B cell (primary cell): Measurements from ENCODE around the gene MSTN. TPM values are rescaled to one million over a fixed set of nuclear protein-coding genes. Genes with fewer than 3 reads are reported as not detected.

Experiments used
- ATAC-seq: fragments of 200-7000 bp; cut with Tn5 transposase; one replicate; pipeline ENCODE4 v1.10.0; 2021; ENCODE audit warnings: low read depth, mild to moderate bottlenecking, moderate number of reproducible peaks, moderate library complexity
- CTCF ChIA-PET: fragments of 350-600 bp; sonication (Branson Sonifier 250); formaldehyde crosslinking; loops from one replicate; lab custom pipeline; 2021; ENCODE audit warnings: antibody characterized with exemption, inconsistent platforms; lab: Charles Lee
- POLR2A ChIA-PET: fragments of 350-600 bp; sonication (Branson Sonifier 250); formaldehyde crosslinking; loops from one replicate; lab custom pipeline; 2021; ENCODE audit warnings: antibody characterized with exemption; lab: Charles Lee
- DNase-seq: peaks from one replicate; pipeline ENCODE4 v3.0.0; 2013
- H2AFZ ChIP-seq: 2 replicates; pipeline ENCODE4 v1.6.1; 2012; ENCODE audit warnings: mild to moderate bottlenecking, low read depth, low read length; ENCODE audit not compliant: insufficient read depth, poor library complexity, severe bottlenecking
- H3K27ac ChIP-seq, 2 donors: 1 replicate in 1 of 2; 2 replicates in 1 of 2; pipeline ENCODE4 v1.5.1; 2012 to 2013; ENCODE audit warnings: low read length in 2 of 2, mild to moderate bottlenecking in 2 of 2, moderate library complexity in 1 of 2
- H3K27me3 ChIP-seq, 4 experiments: fragments of 200-600 bp in 1 of 4; sonication (generic) in 1 of 4; replicated peaks in 1 of 4; 1 replicate in 2 of 4; 2 replicates in 2 of 4; pipeline versions ENCODE4 v1.6.1 to v1.7.0; 2013 to 2016; ENCODE audit warnings: low read length in 3 of 4, mild to moderate bottlenecking in 2 of 4, mixed read lengths in 1 of 4, moderate library complexity in 1 of 4; ENCODE audit not compliant: insufficient read depth in 4 of 4, control insufficient read depth in 3 of 4; ENCODE audit errors: control extremely low read depth in 1 of 4
- H3K36me3 ChIP-seq, 2 experiments: replicated peaks in 1 of 2; 1 replicate in 1 of 2; 2 replicates in 1 of 2; pipeline versions ENCODE4 v1.6.1 to v1.7.1; 2013; ENCODE audit warnings: low read length in 1 of 2; ENCODE audit not compliant: insufficient read depth in 2 of 2, control insufficient read depth in 1 of 2; ENCODE audit errors: control extremely low read depth in 1 of 2, extremely low read depth in 1 of 2
- H3K4me1 ChIP-seq, 2 donors: fragments of 200-600 bp in 1 of 2; sonication (generic) in 1 of 2; 1 replicate in 1 of 2; 2 replicates in 1 of 2; pipeline versions ENCODE4 v1.5.1 to v1.6.1; 2013 to 2017; ENCODE audit warnings: low read length in 2 of 2; ENCODE audit not compliant: control insufficient read depth in 2 of 2, insufficient read depth in 2 of 2
- H3K4me2 ChIP-seq: replicated peaks from 2 replicates; pipeline ENCODE3; 2012; ENCODE audit warnings: mild to moderate bottlenecking, low read depth, low read length; ENCODE audit not compliant: poor library complexity, severe bottlenecking
- H3K4me3 ChIP-seq, 5 experiments: fragments of 200-600 bp in 1 of 5; sonication (generic) in 1 of 5; 1 replicate in 3 of 5; 2 replicates in 2 of 5; pipeline versions ENCODE4 v1.5.1 to v1.7.0; 2011 to 2016; ENCODE audit warnings: low read length in 4 of 5, mild to moderate bottlenecking in 4 of 5, low read depth in 2 of 5, control low read depth in 1 of 5, moderate library complexity in 1 of 5; ENCODE audit not compliant: insufficient read depth in 1 of 5; ENCODE audit errors: control extremely low read depth in 1 of 5, extremely low read depth in 1 of 5
- H3K79me2 ChIP-seq: fragments of 200-600 bp; sonication (generic); one replicate; pipeline ENCODE4 v1.6.0; 2016; ENCODE audit warnings: low read length; ENCODE audit not compliant: control insufficient read depth, insufficient read depth
- H3K9ac ChIP-seq: fragments of 200-600 bp; sonication (generic); 2 replicates; pipeline ENCODE4 v1.6.1; 2017; ENCODE audit warnings: mild to moderate bottlenecking, low read length, moderate library complexity
- H3K9me3 ChIP-seq, 3 donors: one replicate each; pipeline versions ENCODE4 v1.6.1 to v1.7.1; 2013; ENCODE audit warnings: low read length in 2 of 3; ENCODE audit not compliant: control insufficient read depth in 2 of 3, insufficient read depth in 1 of 3; ENCODE audit errors: control extremely low read depth in 1 of 3
- H4K20me1 ChIP-seq: 2 replicates; pipeline ENCODE4 v1.6.0; 2012; ENCODE audit warnings: mild to moderate bottlenecking, low read length; ENCODE audit not compliant: insufficient read depth, control insufficient read depth, poor library complexity, severe bottlenecking
- H3K27ac Mint-ChIP-seq: one replicate; pipeline ENCODE4 v1.8.0; 2021; ENCODE audit warnings: mixed read lengths
- H3K27me3 Mint-ChIP-seq: one replicate; pipeline ENCODE4 v1.8.0; 2021; ENCODE audit warnings: mixed read lengths
- H3K4me1 Mint-ChIP-seq: one replicate; pipeline ENCODE4 v1.8.0; 2021; ENCODE audit warnings: mixed read lengths
- H3K4me3 Mint-ChIP-seq: one replicate; pipeline ENCODE4 v1.8.0; 2021; ENCODE audit warnings: mixed read lengths
- H3K9me3 Mint-ChIP-seq: one replicate; pipeline ENCODE4 v1.8.0; 2022; ENCODE audit warnings: mixed read lengths; ENCODE audit not compliant: insufficient read depth
- EZH2 ChIP-seq: IDR thresholded peaks from 2 replicates; pipeline ENCODE4 v1.6.1; 2012; ENCODE audit warnings: borderline replicate concordance, low read depth, mild to moderate bottlenecking, moderate library complexity, low read length; ENCODE audit not compliant: insufficient read depth, poor library complexity, severe bottlenecking
- WGBS: methylation state at CpG from one replicate; pipeline ENCODE4 v1.1.5; 2013; ENCODE audit warnings: missing lambda C conversion rate; ENCODE audit not compliant: insufficient coverage; 5-methylcytosine and 5-hydroxymethylcytosine counted together
- intact Hi-C: fragments of 100-400 bp; cut with micrococcal nuclease; formaldehyde crosslinking; loops from one replicate; pipeline ENCODE4 v1.10.0; 2022
- polyA plus RNA-seq: library from polyadenylated mRNA; depleted of rRNA; stranded (reverse); fragments of >200 nt; gene quantifications from 2 replicates; pipeline ENCODE4 v1.2.3, GENCODE V29; 2012
- total RNA-seq, 2 donors: library from RNA; stranded (reverse); fragments of 120-200 nt in 1 of 2; gene quantifications; 1 replicate in 1 of 2; 2 replicates in 1 of 2; pipeline versions ENCODE4 v1.2.3 to v1.2.4, GENCODE V29; 2013 to 2022
- TF ChIP-seq, protein P1 (sequence below): fragments of 200-600 bp; IDR thresholded peaks from one replicate; pipeline ENCODE4 v1.8.0; 2022; ENCODE audit warnings: antibody characterized with exemption, mild to moderate bottlenecking

Gene MSTN
- total and polyA plus RNA-seq, 2 donors (not counting 1 experiment from before 2014, with no cell fraction given) = 0.07 TPM; not detected in 1

DNA sequence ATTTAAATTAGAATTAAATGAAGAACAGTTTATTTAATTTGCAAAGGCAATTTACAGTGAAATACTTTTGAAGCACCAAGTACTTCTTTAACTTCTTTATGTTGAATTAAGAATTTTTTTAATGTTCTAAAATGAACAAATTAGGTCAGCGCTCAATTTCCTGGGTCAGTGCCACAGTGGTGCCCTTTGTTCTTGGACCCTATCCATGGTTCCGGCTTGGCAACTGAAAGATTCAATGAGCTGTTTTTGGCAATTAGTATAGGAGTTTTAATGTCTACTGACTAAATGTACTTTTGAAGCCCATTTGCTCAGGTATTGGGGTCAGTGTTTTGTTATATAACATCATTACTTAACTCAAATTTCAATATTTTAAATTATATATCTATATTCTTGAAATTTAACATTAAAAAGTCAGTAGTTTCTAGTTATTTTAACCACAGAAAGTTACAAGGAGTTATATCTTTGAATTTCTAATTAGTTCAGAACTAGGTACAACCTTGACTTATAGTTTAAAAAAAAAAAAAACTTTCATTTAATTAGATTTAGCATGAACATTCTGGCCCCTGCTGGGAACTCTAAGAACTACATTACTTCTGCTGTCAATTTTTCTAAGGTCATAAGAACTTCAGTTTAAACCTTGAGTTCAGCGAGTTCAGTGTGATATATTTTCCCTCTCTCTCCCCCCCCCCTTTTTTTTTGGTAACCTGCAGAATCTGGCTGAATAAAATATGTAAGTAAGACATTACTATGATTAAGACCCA lies 7.6 kb upstream of the MSTN start:
- no peak overlapping the region for H3K4me3 ChIP-seq
- Mint-ChIP-seq H3K27me3 (no peaks in the 10 kb centered on the region), H3K4me1 (no peaks in the 10 kb centered on the region), H3K9me3 (no peaks in the 10 kb centered on the region), H3K4me3 (no peak overlapping the region), H3K27ac (no peak overlapping the region)
- H2AFZ ChIP-seq = no peak overlapping the region
- no peak overlapping the region for H3K9ac ChIP-seq
- no peaks in the 10 kb centered on the region for H3K27me3 ChIP-seq
- no CpG with 5 or more reads among the region's 3 CpGs for WGBS
- H4K20me1 ChIP-seq = no peaks in the 10 kb centered on the region
- H3K4me1 ChIP-seq = no peaks in the 10 kb centered on the region
- peak; percentile 70 for DNase-seq
- intact Hi-C loops = loop anchor here (1.0 to 5.0 kb wide), 4 partner anchors 271 to 978 kb away; partner anchors contain the start of gene ASNSD1
- no peak overlapping the region for H3K27ac ChIP-seq
- CTCF ChIA-PET = interaction anchor here (1.0 to 1.3 kb wide), 6 partner anchors 19 to 406 kb away, joined by 3 to 5 read pairs (median 3); no protein-coding TSS in a partner anchor
- POLR2A ChIA-PET = no interaction called here
- no peaks in the 10 kb centered on the region for H3K9me3 ChIP-seq
- TF ChIP-seq, protein P1, sequence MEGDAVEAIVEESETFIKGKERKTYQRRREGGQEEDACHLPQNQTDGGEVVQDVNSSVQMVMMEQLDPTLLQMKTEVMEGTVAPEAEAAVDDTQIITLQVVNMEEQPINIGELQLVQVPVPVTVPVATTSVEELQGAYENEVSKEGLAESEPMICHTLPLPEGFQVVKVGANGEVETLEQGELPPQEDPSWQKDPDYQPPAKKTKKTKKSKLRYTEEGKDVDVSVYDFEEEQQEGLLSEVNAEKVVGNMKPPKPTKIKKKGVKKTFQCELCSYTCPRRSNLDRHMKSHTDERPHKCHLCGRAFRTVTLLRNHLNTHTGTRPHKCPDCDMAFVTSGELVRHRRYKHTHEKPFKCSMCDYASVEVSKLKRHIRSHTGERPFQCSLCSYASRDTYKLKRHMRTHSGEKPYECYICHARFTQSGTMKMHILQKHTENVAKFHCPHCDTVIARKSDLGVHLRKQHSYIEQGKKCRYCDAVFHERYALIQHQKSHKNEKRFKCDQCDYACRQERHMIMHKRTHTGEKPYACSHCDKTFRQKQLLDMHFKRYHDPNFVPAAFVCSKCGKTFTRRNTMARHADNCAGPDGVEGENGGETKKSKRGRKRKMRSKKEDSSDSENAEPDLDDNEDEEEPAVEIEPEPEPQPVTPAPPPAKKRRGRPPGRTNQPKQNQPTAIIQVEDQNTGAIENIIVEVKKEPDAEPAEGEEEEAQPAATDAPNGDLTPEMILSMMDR = peak; percentile 76
- no peak for TF ChIP-seq EZH2
- peak; percentile 51 for ATAC-seq
- no peaks in the 10 kb centered on the region for H3K79me2 ChIP-seq
- no peaks in the 10 kb centered on the region for H3K36me3 ChIP-seq
- H3K4me2 ChIP-seq = no peak overlapping the region

DNA sequence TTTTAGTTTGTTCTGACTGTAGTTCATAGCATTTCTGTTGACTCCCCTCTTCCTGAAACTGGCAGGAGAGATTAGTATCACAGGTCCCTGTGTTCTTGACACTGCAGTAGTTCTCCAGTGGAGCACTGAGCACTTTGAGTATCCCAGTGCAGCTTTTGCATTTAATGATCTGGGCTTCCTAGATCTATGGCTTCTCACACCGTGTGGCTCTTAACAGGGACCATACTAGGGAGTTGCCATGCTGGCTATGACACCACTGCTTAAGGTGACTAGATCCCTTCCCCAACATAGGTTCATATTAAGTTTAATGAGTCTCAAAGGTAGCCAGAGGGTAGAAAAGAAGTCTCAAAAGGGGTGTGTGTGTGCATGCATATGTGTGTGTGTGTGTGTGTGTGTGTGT lies 6.2 kb upstream of the MSTN start:
- no peak overlapping the region for H3K9ac ChIP-seq
- no peaks in the 10 kb centered on the region for H3K27me3 ChIP-seq
- no peaks in the 10 kb centered on the region for H3K4me1 Mint-ChIP-seq
- H3K36me3 ChIP-seq = no peaks in the 10 kb centered on the region
- H3K27ac ChIP-seq = no peak overlapping the region
- H3K27ac Mint-ChIP-seq = no peak overlapping the region
- WGBS = 83% methylated on average over 1 of the region's 1 CpG
- ATAC-seq (no peak), DNase-seq (no peak)
- H2AFZ ChIP-seq = no peak overlapping the region
- no peaks in the 10 kb centered on the region for H3K9me3 ChIP-seq
- H3K4me3 Mint-ChIP-seq = no peak overlapping the region
- TF ChIP-seq EZH2 = no peak
- TF ChIP-seq, protein P1 = no peak
- H3K27me3 Mint-ChIP-seq = no peaks in the 10 kb centered on the region
- no peak overlapping the region for H3K4me2 ChIP-seq
- intact Hi-C loops = no loop called here
- no peaks in the 10 kb centered on the region for H3K4me1 ChIP-seq
- no peaks in the 10 kb centered on the region for H4K20me1 ChIP-seq
- H3K4me3 ChIP-seq = no peak overlapping the region
- ChIA-PET POLR2A (no interaction called here), CTCF (interaction anchor here (0.7 to 1.3 kb wide), 4 partner anchors 197 to 410 kb away, joined by 3 read pairs; no protein-coding TSS in a partner anchor)
- H3K9me3 Mint-ChIP-seq = no peaks in the 10 kb centered on the region
- no peaks in the 10 kb centered on the region for H3K79me2 ChIP-seq
